Neural crest cell (in vitro differentiated cells): Measurements from ENCODE around the gene DDX17. TPM values are rescaled to one million over a fixed set of nuclear protein-coding genes. Genes with fewer than 3 reads are reported as not detected.

Experiments used
- DNase-seq: peaks from one replicate; pipeline ENCODE4 v3.0.0; 2021; ENCODE audit warnings: low read depth, mixed read lengths, low spot score
- H3K27ac Mint-ChIP-seq: one replicate; pipeline ENCODE4 v1.8.0; 2021; ENCODE audit warnings: mild to moderate bottlenecking, mixed read lengths; ENCODE audit not compliant: unreplicated experiment
- H3K27me3 Mint-ChIP-seq: 2 replicates; pipeline ENCODE4 v1.8.0; 2021; ENCODE audit warnings: low read depth, mild to moderate bottlenecking, mixed read lengths
- H3K36me3 Mint-ChIP-seq: 2 replicates; pipeline ENCODE4 v1.8.0; 2021; ENCODE audit warnings: low read depth, mild to moderate bottlenecking, mixed read lengths
- H3K4me1 Mint-ChIP-seq: 2 replicates; pipeline ENCODE4 v1.8.0; 2021; ENCODE audit warnings: mixed read lengths
- H3K4me3 Mint-ChIP-seq: one replicate; pipeline ENCODE4 v1.8.0; 2021; ENCODE audit warnings: mild to moderate bottlenecking, mixed read lengths
- H3K9me3 Mint-ChIP-seq: 2 replicates; pipeline ENCODE4 v1.8.0; 2021; ENCODE audit warnings: mixed read lengths
- total RNA-seq: library from RNA; stranded (reverse); gene quantifications from 2 replicates; pipeline ENCODE4 v1.2.1, GENCODE V29; 2021
- TF ChIP-seq, protein P1 (sequence below): fragments of 200-600 bp; sonication (generic); conservative IDR thresholded peaks from 2 replicates; pipeline ENCODE4 v1.5.0; 2021; ENCODE audit warnings: antibody characterized with exemption, mild to moderate bottlenecking

Gene DDX17
- total RNA-seq, 1 donor from 2014 or later = 500 TPM

DNA sequence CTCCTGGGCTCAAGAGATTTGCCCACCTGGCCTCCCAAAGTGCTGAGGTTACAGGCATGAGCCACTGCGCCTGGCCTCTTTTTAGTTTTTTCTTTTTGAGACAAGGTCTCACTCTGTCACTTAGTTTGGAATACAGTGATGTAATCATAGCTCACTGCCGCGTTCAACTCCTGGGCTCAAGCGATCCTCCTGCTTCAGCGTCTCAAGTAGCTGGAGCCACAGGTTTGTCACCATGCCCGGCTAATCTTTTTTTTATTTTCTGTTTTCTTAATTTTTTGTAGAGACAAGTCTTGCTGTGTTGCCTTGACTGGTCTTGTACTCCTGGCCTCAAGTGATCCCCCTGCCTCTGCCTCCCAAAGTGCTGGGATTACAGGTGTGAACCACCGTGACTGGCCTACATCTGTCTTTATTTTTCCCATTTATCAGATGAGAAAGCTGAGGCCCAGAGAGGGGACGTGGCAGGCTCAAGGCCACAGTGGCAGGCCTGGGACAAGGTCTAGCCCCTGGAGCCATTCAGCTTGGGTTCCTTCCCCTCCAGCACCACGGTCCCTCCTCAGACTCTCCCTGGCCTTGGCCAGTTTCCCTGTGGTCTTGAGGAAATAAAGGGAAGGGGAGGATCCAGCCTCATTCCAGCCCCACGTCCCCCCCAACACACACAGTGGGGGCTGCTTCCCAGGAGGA is 41.0 kb downstream of the DDX17 start:
- TF ChIP-seq, protein P1, sequence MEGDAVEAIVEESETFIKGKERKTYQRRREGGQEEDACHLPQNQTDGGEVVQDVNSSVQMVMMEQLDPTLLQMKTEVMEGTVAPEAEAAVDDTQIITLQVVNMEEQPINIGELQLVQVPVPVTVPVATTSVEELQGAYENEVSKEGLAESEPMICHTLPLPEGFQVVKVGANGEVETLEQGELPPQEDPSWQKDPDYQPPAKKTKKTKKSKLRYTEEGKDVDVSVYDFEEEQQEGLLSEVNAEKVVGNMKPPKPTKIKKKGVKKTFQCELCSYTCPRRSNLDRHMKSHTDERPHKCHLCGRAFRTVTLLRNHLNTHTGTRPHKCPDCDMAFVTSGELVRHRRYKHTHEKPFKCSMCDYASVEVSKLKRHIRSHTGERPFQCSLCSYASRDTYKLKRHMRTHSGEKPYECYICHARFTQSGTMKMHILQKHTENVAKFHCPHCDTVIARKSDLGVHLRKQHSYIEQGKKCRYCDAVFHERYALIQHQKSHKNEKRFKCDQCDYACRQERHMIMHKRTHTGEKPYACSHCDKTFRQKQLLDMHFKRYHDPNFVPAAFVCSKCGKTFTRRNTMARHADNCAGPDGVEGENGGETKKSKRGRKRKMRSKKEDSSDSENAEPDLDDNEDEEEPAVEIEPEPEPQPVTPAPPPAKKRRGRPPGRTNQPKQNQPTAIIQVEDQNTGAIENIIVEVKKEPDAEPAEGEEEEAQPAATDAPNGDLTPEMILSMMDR = no peak
- Mint-ChIP-seq H3K27ac (no peak overlapping the region), H3K4me1 (peaks cover 49% of the 10 kb centered on the region), H3K36me3 (no peaks in the 10 kb centered on the region), H3K9me3 (no peaks in the 10 kb centered on the region), H3K27me3 (peaks cover 23% of the 10 kb centered on the region), H3K4me3 (no peak overlapping the region)
- DNase-seq = no peak

DNA sequence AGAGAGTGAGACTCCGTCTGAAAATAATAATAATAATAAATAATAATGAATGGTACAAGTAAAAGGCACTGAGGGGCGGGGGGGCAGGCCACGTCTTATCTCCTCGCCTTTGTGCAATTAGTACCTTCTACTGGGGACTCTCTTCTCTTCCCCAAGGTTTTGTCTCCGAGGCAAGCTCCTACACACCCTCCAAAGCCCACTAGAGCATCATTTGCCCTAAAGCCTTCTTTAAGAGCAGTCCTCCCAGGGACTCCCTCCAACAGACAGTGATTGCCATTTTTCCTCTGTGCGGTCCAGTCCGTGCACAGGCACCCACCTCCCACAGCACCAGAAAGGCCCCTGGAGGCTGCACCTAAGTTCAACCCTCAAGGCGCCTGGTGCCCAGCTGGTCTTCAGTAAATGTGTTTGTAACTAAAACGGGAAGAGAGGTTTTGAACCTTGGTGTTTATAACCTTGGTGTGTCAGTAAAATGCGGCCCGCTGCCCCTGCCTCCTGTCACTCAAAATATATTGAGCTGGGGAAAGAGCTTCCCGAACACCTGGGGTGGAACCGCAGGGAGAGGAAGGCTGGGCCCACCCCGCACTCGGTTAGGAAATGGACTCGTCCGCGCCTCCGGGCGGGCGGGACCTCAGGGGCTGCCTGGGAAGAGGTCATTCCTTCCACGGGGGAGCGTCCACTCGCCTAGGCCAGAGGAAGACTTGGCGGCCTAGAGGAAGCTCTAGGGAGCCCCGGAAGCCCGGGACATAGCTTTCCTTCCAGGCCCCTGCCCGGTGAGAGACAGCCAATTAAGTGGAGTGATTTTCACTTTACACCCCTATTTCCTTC is 42.9 kb downstream of the DDX17 start:
- no peaks in the 10 kb centered on the region for H3K36me3 Mint-ChIP-seq
- peak overlapping the region; percentile 67 for H3K4me3 Mint-ChIP-seq
- no peaks in the 10 kb centered on the region for H3K9me3 Mint-ChIP-seq
- peaks cover 30% of the 10 kb centered on the region for H3K27me3 Mint-ChIP-seq
- peak; percentile 60 for DNase-seq
- peaks cover 45% of the 10 kb centered on the region for H3K4me1 Mint-ChIP-seq
- H3K27ac Mint-ChIP-seq = peak overlapping the region; percentile 21
- TF ChIP-seq, protein P1 = no peak

DNA sequence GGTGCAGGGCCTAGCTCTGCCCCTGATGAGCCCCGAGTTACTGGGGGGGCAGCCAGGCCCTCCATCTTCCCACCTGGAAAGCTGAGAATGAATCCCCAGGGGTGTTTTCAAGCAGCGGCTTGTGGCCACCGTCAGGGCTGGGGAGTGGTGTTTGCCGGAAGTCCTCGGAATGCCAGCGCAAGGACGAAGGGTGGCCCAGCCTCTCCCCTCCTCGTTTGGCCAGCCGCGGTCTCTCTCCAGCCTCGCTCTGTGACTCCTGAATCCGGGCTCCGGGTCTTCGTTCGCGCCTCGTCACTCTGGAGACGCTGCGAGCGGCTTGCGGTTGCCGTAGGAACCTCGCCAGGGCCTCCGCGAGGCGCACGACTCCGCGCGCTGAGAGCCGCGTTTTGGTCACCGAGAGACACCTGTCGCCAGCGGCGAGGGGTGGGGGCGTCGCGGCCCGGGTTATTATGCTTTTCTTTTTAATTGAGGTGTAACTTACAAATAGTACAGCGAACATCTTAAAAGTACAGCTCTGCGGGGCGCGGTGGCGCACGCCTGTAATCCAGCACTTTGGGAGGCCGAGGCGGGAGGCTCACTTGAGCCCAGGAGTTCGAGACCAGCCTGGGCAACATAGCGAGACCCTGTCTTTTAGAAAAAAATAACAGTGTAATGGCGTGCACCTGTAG is 44.6 kb downstream of the DDX17 start:
- peak; percentile 89 for DNase-seq
- Mint-ChIP-seq H3K4me1 (peaks cover 41% of the 10 kb centered on the region), H3K36me3 (no peaks in the 10 kb centered on the region), H3K4me3 (peak overlapping the region; percentile 64), H3K27ac (no peak overlapping the region), H3K9me3 (no peaks in the 10 kb centered on the region), H3K27me3 (peaks cover 35% of the 10 kb centered on the region)
- TF ChIP-seq, protein P1 = no peak

- Mint-ChIP-seq H3K4me1 (peaks cover 44% of the 10 kb centered on the region), H3K36me3 (no peaks in the 10 kb centered on the region), H3K27me3 (peaks cover 38% of the 10 kb centered on the region), H3K27ac (no peak overlapping the region), H3K9me3 (no peaks in the 10 kb centered on the region), H3K4me3 (peak overlapping the region; percentile 39)
- TF ChIP-seq, protein P1 = no peak
- no peak for DNase-seq
These were observed 45.1 kb downstream of the DDX17 start for GRCh38 chr22:38461057-38461413.

GRCh38 chr22:38460426-38460840 is 45.7 kb downstream of the DDX17 start:
- no peak for DNase-seq
- Mint-ChIP-seq H3K9me3 (no peaks in the 10 kb centered on the region), H3K4me1 (peaks cover 44% of the 10 kb centered on the region), H3K27ac (peak overlapping the region; percentile 54), H3K4me3 (peak overlapping the region; percentile 39), H3K36me3 (no peaks in the 10 kb centered on the region), H3K27me3 (peaks cover 38% of the 10 kb centered on the region)
- TF ChIP-seq, protein P1 = no peak
